ENCODE data around the gene CISTR.
A peak's percentile ranks its signal among the peaks of the same experiment; 100 is the strongest.

The CISTR gene

DNA sequence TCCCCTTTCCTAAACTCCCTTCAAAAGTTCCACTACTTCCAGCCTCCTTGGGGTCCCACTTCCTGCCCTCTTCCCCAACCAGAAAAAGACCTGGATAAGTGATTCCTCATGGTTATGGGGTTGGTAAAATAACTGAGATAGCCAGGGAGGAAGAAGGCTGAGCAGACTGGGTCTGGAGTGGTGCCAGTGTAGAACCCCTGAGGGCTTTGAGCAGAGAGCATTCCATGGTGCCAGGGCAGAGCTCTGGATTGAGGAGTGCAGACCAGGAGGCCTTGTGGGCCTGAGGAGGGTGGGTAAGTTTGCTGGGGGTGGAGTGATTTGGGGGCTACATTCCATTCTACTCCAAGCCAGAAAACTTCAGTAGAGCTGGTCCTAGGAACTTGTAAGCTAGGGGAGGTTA, 9.5 kb upstream of the CISTR start:
- no peak for DNase-seq

DNA sequence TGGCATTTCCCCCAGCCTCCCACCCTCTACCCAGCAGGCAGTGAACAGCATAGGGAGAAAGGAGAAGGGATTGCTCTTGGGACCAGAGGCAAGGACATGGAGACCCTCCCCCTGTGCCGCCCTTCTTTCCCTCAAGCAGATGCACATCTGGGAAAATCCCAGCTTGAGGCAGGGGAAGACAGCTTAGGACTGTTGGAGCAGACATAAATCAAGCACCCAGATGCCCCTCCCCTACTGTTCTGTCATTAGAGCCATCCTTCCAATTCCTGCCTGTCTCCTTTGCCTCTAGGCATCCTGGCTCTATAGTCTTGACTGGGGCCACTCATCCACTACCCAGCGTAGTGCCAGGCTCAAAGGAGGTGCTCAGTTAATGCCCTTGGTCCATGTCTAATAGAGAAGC, 7.5 kb upstream of the CISTR start:
- no peak for DNase-seq

DNA sequence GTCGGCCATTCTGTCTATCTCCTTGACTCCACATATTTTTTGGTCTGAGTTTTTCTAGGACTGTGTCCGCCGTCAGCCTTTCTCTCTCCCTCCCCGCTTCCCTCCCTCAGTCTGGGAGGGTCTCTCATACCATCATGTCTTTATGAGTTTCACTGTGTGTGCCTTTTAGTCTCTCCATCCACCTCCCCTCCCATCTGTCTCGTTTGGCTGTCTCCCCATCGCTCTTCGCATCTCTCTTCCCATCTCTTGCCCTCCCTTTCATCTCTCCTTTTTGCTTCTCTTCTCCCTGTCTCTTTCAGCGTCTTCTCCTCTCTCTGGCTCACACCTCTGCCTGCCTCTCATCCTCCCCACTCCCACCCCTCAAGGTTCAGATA, 6.9 kb upstream of the CISTR start:
- no peak for DNase-seq

DNA sequence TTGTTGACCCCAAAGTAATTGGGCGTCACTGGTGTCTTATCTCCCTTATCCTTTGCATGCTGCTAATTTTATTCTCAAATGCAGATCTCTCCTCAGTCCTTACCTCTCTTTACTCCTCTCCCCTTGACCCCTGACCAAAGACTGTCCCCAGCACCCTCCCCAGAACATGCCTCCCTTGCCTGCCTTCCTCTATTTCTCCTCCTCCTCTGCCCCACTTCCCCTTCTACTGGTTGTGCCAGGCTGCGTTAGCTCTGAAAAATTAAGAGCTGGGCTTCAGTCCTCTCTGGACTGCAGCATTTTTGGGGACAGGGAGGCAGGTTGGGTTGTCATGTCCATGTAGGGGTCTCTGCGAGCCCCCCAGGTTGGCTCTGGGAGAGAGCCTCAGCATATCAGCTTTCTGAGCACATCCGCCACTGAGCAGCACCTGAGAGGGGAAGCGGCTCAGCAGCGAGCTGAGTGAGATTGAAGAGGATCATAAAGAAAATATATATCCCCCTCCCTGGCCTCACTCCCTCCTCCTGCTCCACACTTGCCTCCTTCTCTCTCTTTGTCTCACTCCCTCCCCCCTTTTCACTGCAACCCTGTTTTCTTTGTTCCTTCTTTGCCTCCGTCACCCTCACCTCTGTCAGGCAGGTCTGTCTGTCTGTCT, 6.4 kb upstream of the CISTR start:
- no peak for DNase-seq

DNA sequence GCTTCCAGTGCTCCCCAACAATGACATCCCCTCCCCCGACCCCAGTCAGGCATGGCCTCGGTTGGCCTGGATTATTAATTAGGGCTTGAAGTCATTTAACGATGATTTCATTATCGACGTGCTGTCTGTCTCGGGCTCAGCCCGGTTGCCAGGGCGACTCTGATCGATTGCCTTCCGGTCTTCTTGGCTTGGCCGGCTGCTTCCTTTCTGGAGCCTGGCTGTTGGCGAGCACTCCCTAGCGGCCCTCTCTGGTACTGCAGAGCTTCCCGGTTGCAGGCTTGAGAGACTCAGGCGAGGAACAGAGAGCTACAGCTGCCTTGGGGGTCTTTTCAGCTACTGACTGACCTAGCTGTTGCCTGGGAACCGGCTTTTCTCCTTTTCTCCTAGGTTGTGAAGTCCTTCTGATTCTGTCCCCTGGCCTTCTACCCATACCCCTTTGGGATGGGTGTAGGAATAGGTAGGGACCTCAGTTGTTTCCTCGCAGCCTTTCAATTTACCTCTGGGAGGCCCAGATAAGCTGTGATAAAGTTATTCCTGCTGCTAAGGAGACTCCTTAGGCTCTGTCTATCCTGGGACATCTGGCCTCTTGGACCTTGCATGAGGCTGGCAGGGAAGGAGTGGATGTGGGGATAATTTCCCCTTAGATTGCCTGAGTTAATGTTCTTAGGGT, 5.5 kb upstream of the CISTR start:
- no peak for DNase-seq

DNA sequence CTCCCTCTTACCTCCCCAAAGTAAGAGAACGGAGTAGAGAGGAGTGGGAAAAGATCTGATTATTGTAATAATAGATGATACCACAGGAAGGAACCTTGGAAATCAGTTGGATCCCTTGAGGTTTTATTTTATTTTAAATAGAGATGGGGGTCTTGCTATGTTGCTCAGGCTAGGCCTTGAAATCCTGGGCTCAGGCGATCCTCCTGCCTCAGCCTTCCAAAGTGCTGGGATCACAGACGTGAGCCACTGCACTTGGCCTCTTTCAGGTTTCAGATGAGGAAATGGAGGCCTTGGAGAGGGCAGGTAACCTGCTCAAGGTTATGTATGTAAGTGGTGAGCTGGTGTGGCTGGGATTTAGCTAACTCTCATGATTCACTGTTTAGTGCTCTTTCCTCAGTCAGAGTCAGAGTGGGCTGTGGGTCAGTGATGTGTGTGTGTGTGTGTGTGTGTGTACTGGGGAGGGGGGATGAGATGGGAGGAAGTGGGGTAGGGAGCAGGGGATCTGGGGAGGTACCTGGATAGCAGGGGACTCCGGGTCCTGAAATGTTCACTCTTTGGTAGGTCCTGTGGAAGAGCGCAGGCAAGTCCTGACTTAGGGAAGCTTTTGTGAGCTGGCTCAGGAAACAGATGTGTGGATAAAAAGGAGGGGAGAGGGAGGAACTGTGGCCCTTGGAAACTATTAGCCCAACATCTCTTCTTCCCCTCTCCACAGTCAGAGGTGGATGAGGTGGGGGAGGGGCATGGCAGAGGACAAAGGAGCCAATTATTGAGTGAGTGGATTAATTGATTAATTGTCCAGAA, 4.7 kb upstream of the CISTR start:
- no peak for DNase-seq

DNA sequence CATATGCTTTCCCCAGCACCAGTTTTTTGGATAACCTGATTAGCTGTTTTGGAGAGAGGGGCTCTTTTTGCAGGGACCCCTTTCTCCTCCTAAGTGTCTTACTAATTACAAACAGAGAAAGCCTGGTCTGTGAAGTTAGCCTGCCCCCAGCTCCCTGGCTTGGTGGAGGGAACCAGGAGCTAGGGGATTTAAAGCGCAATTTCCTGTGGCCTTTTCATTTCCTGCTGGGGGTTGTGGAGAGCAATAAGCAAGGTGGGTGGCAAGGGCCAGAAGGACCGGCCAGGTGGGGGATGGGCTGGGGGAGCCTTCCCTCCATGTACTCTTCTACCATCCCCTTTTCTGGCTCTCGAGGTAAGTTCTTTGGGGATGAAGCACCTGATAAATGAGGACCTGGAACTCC, 4.1 kb upstream of the CISTR start:
- no peak for DNase-seq

DNA sequence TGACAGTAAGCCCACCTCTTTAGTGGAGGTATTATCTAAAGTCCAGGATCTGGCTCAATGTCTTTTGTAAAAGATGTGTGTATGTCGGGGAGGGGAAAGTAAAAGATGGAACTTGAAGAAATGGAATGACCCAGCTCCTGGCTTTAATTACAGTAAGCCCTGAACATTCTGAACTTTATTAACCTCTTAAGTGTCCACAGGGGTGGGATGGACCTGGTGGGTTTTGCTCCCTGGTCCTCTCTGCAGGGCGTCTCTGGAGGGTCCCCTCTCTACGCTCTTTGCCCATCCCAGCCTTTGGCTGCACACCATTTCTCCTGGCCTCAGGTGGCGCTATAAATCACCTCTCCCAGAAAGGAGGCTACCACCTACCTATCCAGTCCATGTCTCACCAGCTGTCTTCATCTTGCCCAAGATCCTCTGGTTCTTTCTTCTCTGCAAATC, 3.7 kb upstream of the CISTR start:
- no peak for DNase-seq

DNA sequence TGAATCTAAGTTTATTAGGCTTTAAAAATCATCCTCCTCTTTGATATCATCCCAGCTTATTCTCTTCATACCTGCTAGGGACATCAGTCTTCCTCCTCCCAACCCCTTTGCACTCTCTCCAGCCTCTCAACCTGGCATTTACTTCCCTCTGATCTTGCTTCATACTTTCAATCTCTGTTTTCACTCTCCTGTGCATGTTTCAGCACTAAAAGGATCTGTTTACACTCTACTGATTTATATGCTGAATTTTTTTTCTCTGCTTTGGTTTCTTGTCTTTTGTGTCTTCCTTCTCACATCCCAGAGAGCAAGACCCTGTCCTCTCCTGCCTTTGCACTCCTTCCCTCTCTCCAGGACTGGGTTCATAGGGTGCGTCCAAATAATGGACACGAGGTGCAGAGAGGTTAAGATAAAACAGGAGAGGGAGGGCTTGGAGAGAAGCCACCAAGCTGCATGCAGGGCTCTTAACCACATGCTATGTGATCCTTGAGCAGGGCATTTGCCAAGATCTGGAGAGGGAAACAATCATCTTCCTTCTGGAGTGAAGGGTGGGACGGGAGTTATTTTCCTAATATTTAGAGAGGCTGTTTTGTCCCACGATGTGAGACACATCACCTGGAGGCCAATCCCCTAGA, 3.0 kb upstream of the CISTR start:
- no peak for DNase-seq

DNA sequence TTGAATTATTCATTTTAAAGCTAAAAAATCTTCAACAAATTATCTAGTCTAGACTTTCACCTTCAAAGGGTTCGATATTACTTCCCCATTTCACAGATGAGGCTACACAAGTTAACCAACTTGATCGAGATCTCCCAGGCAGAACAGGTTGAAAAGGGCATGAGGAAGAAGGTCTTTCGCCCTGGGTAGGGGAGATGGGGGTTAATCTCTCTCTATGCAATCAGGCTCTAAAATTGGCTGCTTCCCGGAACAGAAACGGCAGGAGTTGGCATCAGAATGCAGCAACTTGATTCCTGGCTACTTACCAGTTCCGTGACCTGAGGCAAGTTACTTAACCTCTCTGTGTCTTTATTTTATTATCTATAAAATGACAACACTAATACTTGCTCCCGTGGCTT, 2.4 kb upstream of the CISTR start:
- DNase-seq, result no peak

DNA sequence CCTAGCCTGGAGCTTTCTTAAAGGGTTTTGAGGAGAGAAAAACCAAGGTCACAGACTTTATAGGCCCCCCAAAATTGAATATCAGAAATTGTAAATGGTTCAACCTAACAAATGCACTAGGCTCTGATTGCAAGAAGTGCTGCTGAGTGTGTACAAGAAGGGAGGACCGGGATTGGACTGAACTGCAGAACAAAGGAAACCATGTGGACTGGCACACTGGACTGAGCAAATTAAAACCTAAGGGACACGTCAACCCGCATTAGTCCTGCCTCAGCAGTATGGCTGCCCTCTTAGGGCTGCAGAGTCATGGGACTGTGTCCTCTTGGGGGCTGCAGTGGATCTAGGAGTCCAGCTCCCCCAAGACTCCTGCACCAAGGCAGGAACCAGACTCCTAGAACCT, 842 bp upstream of the CISTR start:
- no peak for DNase-seq

DNA sequence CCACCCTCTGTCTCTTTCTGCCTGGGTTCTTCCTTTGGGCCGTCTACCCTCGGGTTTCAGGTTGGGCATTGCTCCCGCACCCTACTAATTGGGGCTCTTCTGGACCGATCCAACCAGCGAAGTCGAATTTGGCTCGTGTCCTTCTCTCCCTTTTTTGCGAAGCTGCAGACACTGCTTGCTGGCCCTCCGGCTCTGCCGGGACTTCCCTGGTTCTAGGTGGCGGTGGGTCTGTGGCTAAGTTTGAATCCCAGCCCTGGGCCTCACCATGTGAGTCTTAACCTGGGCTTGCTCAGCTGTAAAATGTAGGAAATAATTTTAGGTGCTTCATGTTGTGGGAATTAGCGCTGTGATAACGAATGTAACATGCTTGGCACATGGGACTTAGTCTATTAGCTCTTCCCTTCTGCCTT, 418 bp upstream of the CISTR start:
- no peak for DNase-seq

DNA sequence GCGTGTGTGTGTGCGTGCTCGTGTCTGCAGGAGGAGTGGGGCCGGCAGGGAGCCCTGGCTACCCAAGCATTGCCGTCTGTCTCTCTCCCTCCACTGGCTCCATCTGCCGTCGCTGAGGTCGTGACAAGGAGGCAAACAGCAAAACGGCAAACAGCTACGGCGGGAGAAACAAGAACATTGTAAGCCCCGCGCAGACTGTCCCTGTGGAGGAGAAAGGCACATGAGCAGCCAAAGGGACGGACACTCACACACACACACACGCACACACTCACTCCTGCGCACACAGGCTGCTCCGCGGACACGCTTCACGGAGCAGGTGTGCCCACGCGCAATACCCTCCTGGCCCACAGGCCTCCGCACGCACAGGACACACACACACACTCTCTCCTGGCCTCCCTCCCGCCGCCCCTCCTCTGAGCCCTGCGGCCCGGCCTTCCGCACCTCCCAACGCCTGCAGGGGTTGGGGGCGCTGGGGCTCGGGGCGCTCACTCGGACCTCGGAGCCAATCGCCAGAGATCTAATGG, 905 bp downstream of the CISTR start:
- no peak for DNase-seq

DNA sequence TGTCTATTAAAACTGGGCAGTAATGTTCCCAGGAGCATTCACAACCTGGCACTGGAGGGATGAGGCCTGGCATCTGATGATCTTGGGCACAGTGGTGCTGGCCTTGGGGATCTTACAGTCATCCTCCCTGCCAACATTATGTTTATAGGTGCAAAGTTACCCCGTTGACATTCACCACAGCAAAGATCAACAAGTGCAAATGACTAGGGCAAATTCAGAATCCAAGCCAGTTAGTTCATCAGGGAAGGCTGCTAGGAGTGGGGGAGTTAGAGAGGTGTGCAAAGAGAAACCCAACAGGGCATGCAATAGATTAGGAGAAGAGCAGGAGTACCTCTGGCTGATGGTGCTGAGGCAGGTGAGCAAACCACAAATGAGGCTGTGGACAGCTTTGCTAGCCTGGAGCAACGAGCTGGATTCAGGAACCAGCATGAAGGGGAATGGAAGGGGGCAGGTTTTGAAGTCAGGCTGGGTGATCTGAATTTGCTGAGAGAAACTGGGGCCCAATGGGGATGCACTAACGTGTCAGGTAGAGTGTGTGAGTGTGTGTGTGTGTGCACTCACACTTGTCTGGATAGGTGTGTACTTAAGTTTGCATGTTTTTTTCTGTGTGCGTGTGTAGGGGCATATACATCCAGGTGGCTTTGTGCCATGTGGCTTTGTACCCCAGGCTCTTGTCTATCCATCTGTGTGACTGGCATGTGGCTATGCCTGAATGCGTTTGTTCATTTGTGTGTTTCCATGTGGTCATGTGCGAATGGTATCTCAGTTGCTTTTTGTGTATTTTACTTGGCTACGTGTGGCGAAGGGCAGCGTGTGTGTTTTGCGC, 1.6 kb downstream of the CISTR start:
- no peak for DNase-seq

DNA sequence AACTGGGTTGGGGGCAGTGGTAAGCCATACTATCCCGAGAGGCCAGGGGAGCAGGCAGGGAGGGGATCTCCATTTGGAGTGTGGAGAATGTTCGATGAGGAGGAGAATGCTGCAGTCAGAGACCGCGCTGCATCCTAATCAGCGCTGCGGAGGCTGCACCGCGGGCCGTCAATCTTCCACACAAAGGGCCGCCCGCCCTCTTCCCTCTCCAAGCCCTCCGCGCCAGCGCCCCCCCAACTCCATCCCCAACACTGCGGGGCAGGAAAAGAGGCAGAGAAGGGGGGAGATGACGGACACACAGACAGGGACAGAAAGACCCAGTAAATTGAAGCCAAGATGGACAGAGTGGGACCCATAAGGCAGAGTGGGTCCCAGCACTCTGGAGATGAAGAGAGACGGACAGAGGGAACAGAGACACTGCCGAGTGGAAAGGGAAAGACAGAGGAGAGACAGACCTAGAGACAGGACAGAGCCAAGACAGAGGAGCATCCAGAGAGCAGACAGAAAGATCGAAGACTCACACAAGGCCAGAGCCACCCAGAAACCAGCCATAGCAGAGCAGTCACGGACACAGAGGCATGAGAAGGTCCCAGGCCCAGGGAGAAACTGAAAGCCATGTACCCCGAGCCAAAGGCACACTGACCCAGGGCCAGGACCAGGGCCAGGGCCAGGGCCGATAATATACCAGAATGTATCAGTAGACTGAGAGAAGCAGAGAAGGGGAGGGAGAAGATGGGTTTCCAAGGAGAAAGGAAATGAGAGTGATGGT, 3.5 kb downstream of the CISTR start:
- DNase-seq, result no peak

DNA sequence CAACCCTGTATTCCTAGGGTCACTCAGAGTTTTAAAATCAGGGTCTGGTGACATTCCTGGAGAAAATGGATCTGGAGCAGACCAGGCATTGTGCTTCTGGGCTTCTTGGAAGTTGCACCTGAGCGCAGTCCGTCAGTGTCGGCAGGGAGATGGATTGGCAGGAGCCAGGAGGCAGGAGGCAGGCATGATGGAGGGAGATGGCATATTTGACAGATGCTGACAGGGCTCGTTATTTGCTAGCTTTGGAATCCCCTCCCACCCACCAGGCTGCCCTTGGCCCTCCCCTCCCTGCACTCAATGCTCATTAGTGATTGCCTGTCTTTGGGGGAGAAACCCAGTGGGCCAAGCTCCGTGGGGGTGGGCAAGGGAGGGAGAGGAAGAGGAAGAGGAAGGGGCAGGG, 4.7 kb downstream of the CISTR start:
- no peak for DNase-seq

DNA sequence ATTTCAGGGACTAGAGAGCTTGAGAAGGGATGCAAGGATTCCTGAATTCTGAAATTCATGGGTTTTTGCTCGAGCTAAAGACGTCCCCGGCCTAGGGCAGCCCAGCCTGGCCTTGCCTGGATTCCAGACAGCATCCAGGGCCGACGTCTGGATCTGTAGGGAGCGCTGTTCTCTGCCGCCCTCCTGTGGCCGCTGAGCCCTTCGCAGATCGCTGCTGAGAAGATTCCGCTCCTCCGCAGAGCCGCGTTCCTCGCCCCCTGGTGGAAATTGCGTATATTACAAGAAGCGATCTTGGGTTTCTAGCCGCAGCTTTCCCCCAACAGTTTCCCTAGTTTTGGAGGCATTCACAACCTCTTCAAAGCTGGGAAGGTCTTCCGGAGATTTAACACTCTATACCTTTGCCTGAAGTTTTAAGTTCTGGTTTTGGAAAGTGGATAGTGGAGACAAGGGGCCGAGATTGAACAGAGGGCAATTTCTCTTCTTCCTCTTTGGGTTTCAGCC, 5.1 kb downstream of the CISTR start:
- DNase-seq, result no peak

DNA sequence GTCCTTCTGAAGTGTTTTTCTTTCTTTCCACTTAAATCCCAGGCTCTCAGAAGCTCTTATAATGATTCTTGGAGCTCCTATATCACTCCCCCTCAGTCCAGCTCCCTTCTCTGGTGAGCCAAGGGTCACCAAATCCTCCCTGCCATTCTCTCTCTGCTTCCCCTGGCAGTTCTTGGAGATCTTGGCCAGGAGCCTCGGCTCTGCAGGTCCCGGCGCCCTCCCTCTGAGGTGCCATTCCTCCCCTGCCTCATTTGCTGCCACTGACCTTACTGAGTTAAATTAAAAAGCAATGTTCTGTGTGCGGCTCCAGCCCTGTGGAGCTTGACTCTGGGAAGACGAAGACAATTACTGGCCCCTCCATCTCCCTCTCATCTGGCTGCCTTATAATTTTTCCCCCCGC, 7.0 kb downstream of the CISTR start:
- DNase-seq, result no peak

DNA sequence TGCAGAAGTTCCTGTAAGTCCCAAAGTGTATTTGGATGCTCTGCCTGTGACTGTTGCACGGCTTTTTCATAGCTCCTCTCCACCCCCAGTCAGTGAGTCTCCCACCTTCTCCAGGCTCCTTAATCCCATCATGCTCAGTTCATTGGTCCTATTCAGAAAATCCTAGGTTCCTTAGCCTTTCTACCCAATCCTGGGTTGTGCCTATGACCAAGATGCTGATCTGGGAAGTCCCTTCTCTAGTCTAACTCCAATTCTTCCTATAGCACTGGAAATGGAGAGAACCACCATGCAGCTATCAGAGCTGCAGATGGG, 7.7 kb downstream of the CISTR start:
- no peak for DNase-seq

DNA sequence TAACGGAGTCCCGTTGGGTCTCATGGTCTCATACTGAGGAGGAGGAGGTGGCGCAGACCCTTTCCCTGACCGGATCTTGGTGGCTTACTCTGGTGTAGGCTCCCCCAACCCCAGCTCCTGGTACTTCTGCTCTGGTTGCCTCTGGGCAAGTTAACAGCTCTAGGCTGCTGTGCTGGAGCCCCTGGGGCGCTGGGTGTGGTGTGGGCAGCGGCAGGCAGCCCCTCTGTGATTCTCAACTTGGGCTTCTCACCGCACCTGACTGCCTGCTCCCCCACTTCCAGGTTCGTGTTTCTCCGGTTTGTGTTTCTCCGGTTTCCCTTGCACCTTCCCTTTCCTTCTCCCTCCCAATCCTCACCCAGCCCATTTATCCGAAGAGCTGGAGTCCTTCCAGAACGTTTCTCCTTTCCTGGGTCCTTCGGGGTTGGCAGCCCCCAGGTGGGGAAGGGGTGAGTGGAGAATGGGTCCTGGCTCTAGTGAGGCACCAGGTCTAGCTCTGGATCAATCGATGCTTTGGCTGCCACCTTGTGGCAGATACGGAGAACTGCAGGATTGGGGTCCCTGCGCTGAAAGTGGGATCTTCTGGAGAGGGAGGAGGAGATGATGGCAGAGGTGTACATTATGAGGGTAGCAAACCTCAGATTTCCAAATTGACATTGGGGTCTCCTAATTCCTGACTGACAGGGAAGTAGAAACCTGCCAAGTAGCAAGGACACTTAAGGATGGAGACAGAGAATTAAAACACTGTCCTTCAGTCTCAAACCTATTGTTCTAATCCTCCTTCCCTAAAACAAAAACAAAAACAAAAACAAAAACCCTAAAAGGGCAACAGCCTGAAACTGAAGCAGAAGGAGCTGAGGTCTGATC, 8.3 kb downstream of the CISTR start:
- DNase-seq, result peak; percentile 24

DNA sequence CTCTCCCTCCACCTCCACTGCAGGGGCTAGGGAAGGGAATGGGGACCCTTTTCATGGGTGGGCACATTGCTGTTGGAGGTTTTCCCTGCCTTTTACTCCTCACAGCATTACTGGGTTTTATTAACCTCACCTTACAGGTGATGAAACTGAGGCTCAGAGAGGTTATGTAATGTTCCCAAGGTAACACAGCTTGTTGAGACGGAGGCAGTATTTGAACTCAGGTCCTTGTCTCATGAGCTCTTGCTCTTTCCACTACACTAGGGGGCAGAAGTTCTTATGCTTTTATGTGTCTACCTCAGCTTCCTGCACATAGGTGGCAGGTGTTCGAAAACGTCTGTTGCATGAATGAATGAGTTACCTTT, 11.7 kb downstream of the CISTR start:
- no peak for DNase-seq

Measured in SIG-M5 (cell line).